Measurements from ENCODE around the gene OR7D2. TPM values are rescaled to one million over a fixed set of nuclear protein-coding genes. Genes with fewer than 3 reads are reported as not detected.
"Not testable (repeated sequence)": the region's sequence is repeated elsewhere in the genome, so short reads cannot be mapped to it uniquely, and the experiment has no call there.

OR7D2 gene
- total RNA-seq, 4 donors from 2014 or later, result 0.17 TPM; not detected in 3

DNA sequence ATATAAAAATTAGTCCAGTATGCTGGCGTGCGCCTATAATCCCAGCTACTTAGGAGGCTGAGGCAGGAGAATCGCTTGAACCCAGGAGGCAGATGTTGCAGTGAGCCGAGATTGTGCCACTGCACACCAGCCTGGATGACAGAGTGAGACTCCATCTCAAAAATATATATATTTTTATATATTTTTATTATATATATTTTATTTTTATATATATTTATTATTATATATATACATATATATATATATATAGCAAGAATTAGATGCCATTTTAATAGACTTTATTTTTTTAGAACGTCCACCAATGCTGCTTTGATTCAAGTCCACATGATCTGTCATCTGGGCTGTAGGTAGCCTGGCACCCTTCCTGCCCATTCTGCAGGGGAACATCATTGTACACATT is 3.5 kb upstream of the OR7D2 start:
- TF ChIP-seq, protein P1, sequence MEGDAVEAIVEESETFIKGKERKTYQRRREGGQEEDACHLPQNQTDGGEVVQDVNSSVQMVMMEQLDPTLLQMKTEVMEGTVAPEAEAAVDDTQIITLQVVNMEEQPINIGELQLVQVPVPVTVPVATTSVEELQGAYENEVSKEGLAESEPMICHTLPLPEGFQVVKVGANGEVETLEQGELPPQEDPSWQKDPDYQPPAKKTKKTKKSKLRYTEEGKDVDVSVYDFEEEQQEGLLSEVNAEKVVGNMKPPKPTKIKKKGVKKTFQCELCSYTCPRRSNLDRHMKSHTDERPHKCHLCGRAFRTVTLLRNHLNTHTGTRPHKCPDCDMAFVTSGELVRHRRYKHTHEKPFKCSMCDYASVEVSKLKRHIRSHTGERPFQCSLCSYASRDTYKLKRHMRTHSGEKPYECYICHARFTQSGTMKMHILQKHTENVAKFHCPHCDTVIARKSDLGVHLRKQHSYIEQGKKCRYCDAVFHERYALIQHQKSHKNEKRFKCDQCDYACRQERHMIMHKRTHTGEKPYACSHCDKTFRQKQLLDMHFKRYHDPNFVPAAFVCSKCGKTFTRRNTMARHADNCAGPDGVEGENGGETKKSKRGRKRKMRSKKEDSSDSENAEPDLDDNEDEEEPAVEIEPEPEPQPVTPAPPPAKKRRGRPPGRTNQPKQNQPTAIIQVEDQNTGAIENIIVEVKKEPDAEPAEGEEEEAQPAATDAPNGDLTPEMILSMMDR (IDR thresholded peaks at IDR 0.05), result no peak
- TF ChIP-seq POLR2A (IDR thresholded peaks at IDR 0.05; ENCODE audit: low read depth) (no peak), EP300 (IDR thresholded peaks at IDR 0.05) (no peak), POLR2AphosphoS5 (IDR thresholded peaks at IDR 0.05) (no peak)

DNA sequence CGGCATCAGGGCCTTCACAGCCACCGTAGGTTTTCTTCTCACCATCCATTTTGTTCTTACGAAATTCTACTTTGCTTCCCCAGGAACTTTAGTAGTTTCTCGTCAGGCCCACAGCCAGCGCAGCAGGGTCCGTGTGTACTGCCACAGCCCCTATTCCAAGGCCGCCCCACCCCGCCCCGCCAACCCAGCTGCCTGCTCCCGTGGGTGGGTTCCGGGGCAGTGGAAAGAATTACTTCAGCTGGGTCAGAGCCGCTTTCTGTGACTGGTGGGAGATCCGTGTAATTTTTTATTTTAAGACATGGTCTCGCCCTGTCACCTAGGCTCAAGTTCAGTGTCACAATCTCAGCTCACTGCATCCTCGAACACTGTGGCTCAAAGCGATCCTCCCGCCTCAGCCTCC is 4.2 kb downstream of the OR7D2 start:
- no peak for TF ChIP-seq EP300 (IDR thresholded peaks at IDR 0.05)
- WGBS, result 95% methylated on average over 17 of the region's 17 CpGs
- no peaks in the 10 kb centered on the region for H3K36me3 ChIP-seq
- intact Hi-C loops (cut with DNase I), result no loop called here
- no peaks in the 10 kb centered on the region for H3K27me3 ChIP-seq
- no peak for DNase-seq (ENCODE audit: extremely low spot score)
- no peak overlapping the region for H3K27ac ChIP-seq (replicated peaks in 1 of 4)
- no peaks in the 10 kb centered on the region for H3K9me3 ChIP-seq
- no peaks in the 10 kb centered on the region for H3K4me1 ChIP-seq
- H3K4me3 ChIP-seq, result no peak overlapping the region

More for the DNA sequence above, 3.5 kb upstream of the OR7D2 start:
- Histone ChIP-seq H3K27ac (replicated peaks in 1 of 4) (no peak overlapping the region), H3K4me3 (no peak overlapping the region), H3K9me3 (no peaks in the 10 kb centered on the region), H3K27me3 (no peaks in the 10 kb centered on the region), H3K36me3 (no peaks in the 10 kb centered on the region), H3K4me1 (no peaks in the 10 kb centered on the region)
- DNase-seq (ENCODE audit: extremely low spot score), result no peak
- WGBS, result 95% methylated on average over 5 of the region's 5 CpGs
- intact Hi-C loops (cut with DNase I), result no loop called here

DNA sequence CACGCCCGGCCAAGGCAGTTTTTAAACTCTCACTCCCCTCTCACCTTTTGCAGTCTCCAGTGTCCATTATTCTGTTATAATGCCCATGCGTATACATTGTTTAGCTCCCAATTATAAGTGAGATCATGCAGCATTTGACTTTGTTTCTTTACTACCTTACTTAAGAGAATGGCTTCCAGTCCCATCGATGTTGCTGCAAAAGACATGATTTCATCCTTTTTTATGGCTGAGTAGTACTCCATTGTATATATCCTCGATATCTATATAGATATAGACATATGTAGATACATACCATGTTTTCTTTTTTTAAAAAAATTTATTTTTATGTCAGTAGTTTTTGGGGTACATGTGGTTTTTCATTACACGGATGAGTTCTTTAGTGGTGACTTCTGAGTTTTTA is 8.4 kb downstream of the OR7D2 start:
- intact Hi-C loops (cut with DNase I), result no loop called here
- Histone ChIP-seq H3K4me3 (no peak overlapping the region), H3K27me3 (peaks cover 0 to 8% (median 0%) of the 10 kb centered on the region in 4 donors), H3K27ac (replicated peaks in 1 of 4) (no peak overlapping the region), H3K4me1 (no peaks in the 10 kb centered on the region), H3K9me3 (no peaks in the 10 kb centered on the region), H3K36me3 (no peaks in the 10 kb centered on the region)
- no peak for DNase-seq (ENCODE audit: extremely low spot score)
- no peak for TF ChIP-seq POLR2AphosphoS5 (IDR thresholded peaks at IDR 0.05)
- no peak for TF ChIP-seq POLR2A (IDR thresholded peaks at IDR 0.05; ENCODE audit: low read depth)
- no peak for TF ChIP-seq EP300 (IDR thresholded peaks at IDR 0.05)
- TF ChIP-seq, protein P1 (IDR thresholded peaks at IDR 0.05), result no peak
- WGBS, result 75% methylated on average over 6 of the region's 6 CpGs

DNA sequence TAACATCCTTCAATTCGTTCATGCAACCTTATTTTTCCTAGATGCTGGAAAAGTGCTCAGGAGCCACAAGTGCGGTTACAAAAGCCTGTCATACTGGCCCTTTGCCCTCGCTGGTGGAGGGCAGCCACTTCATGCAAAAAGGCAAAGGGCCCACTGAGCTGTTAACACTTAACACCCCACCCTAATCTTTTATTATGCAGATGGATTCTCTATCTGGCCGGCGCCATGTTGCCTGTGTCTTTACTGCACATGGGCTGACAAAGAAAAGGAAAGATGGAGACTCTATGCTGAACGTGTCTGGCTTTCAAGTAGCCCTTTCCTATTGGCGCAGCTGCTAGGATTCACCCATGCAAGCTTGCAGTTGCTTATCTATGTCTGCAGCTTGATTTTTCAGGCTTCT is 10.8 kb downstream of the OR7D2 start:
- H3K9me3 ChIP-seq, result no peaks in the 10 kb centered on the region
- intact Hi-C loops (cut with DNase I), result no loop called here
- H3K27me3 ChIP-seq, result peaks cover 0 to 8% (median 2%) of the 10 kb centered on the region in 4 donors
- no peak for DNase-seq (ENCODE audit: extremely low spot score)
- TF ChIP-seq, protein P1 (IDR thresholded peaks at IDR 0.05), result no peak
- TF ChIP-seq EP300 (IDR thresholded peaks at IDR 0.05) (no peak), POLR2AphosphoS5 (IDR thresholded peaks at IDR 0.05) (no peak), POLR2A (IDR thresholded peaks at IDR 0.05; ENCODE audit: low read depth) (no peak)
- H3K4me3 ChIP-seq, result no peak overlapping the region
- 65% methylated on average over 7 of the region's 7 CpGs for WGBS
- no peaks in the 10 kb centered on the region for H3K36me3 ChIP-seq
- no peak overlapping the region for H3K27ac ChIP-seq (replicated peaks in 1 of 4)
- H3K4me1 ChIP-seq, result no peaks in the 10 kb centered on the region

DNA sequence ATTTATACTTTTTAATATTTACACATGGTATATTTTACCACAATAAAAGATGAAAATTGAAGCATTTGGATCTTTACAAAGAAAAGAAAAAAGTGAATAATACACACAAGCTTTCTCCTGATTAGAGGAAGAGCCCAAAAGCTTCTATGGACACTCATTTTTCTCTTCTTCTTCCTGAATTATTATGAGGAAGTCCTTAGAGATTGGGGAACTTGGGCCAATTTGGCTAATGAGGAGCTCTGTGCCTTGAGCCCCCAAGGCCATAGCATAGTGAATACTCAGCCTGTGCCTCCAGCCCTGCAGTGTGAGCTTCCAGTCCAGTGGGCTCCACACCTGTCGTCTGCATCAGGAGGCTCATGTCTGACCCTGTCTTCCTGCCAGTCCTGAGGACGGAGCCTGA is 19.3 kb downstream of the OR7D2 start:
- not testable (repeated sequence) for H3K36me3 ChIP-seq
- WGBS, result no CpG with 5 or more reads among the region's 2 CpGs

DNA sequence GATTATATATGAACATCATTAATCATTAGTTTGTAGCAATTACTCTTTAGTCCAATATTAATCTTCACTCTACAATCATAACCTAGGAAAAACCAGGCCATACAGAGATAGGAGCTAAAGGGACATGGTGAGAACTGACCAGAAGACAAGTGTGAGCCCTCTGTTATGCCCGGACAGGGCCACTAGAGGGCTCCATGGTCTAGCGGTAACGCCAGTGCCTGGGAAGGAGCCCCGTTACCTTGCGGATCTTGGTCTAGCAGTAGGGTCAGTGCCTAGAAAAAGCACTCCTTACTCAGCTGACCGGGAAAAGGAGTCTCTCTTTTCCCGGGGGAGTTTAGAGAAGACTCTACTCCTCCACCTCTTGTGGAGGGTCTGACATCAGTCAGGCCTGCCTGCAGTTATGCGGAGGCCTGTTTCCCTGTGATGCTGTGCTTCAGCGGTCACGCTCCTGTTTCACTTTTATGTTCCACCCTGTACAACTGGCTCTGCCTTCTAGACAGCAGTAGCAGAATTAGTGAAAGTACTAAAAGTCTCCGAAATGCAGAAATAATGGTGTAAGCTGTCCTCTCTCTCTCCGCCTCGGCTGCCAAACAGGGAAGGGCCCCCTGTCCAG is 26.8 kb downstream of the OR7D2 start:
- Histone ChIP-seq H3K9me3 (no peaks in the 10 kb centered on the region), H3K4me3 (peak overlapping the region; percentile 36 to 45 (median 41)), H3K27me3 (peaks cover 0 to 17% (median 0%) of the 10 kb centered on the region in 4 donors), H3K27ac (replicated peaks in 1 of 4) (no peak overlapping the region), H3K36me3 (no peaks in the 10 kb centered on the region), H3K4me1 (peaks cover 0 to 5% (median 2%) of the 10 kb centered on the region in 4 donors)
- intact Hi-C loops (cut with DNase I), result loop anchor here (5.0 kb wide), 1 partner anchor 592 kb away; no protein-coding TSS in a partner anchor
- WGBS, result 36% methylated on average over 13 of the region's 13 CpGs
- TF ChIP-seq, protein P1 (IDR thresholded peaks at IDR 0.05), result peak; percentile 82 to 91 (median 86)
- no peak for TF ChIP-seq POLR2A (IDR thresholded peaks at IDR 0.05; ENCODE audit: low read depth)
- TF ChIP-seq EP300 (IDR thresholded peaks at IDR 0.05), result no peak
- no peak for DNase-seq (ENCODE audit: extremely low spot score)

More for the DNA sequence above, 19.3 kb downstream of the OR7D2 start:
- DNase-seq (ENCODE audit: extremely low spot score); H3K27ac ChIP-seq (replicated peaks in 1 of 4); H3K4me1 ChIP-seq; H3K4me3 ChIP-seq; H3K9me3 ChIP-seq; intact Hi-C loops (cut with DNase I): not testable (repeated sequence)
- peaks cover 0 to 23% (median 2%) of the 10 kb centered on the region in 4 donors for H3K27me3 ChIP-seq

All from esophagus muscularis mucosa (tissue), 4 donors.